Stimulated activated CD4-positive, alpha-beta T cell treated with anti-CD3 and anti-CD28 coated beads, Interleukin-12 subunit alpha, Interleukin-12 subunit beta, amount 100 ng/mL, for 48 hours (primary cell): ENCODE results near the gene CGNL1.

Source experiments
- DNase-seq, 3 donors: peaks; one replicate each; pipeline ENCODE4 v3.0.0-alpha.2; 2020; ENCODE audit warnings: low read depth in 2 of 3, low spot score in 1 of 3

Gene CGNL1

GRCh38 chr15:57386976-57387375 is 10.7 kb downstream of the CGNL1 start:
- DNase-seq: no peak

- no peak for DNase-seq
These were observed 11.3 kb downstream of the CGNL1 start for GRCh38 chr15:57387564-57388076.

- DNase-seq: no peak
These were observed 12.2 kb downstream of the CGNL1 start for GRCh38 chr15:57388464-57388863.

- no peak for DNase-seq
These were observed 13.7 kb downstream of the CGNL1 start for GRCh38 chr15:57389991-57390390.

- no peak for DNase-seq
These were observed 14.3 kb downstream of the CGNL1 start for GRCh38 chr15:57390583-57390982.

- DNase-seq: no peak
These were observed 15.2 kb downstream of the CGNL1 start for GRCh38 chr15:57391537-57391936.

GRCh38 chr15:57393061-57393460 is 16.8 kb downstream of the CGNL1 start:
- no peak for DNase-seq

GRCh38 chr15:57395292-57395691 is 19.0 kb downstream of the CGNL1 start:
- DNase-seq: no peak

GRCh38 chr15:57398336-57398735 is 22.0 kb downstream of the CGNL1 start:
- no peak for DNase-seq

GRCh38 chr15:57401546-57401945 is 25.2 kb downstream of the CGNL1 start:
- DNase-seq: no peak

- DNase-seq: no peak
These were observed 26.7 kb downstream of the CGNL1 start for GRCh38 chr15:57403017-57403416.

GRCh38 chr15:57403566-57404325 is 27.4 kb downstream of the CGNL1 start:
- no peak for DNase-seq

GRCh38 chr15:57405133-57405532 is 28.8 kb downstream of the CGNL1 start:
- DNase-seq: no peak

GRCh38 chr15:57406062-57406772 is 29.9 kb downstream of the CGNL1 start:
- DNase-seq: no peak

- no peak for DNase-seq
These were observed 34.1 kb downstream of the CGNL1 start for GRCh38 chr15:57410373-57410772.

- DNase-seq: no peak
These were observed 35.9 kb downstream of the CGNL1 start for GRCh38 chr15:57411945-57412768.

GRCh38 chr15:57415602-57416001 is 39.3 kb downstream of the CGNL1 start:
- no peak for DNase-seq

- DNase-seq: no peak
These were observed 42.3 kb downstream of the CGNL1 start for GRCh38 chr15:57418635-57419034.

- no peak for DNase-seq
These were observed 43.0 kb downstream of the CGNL1 start for GRCh38 chr15:57419335-57419734.

- DNase-seq: no peak
These were observed 44.8 kb downstream of the CGNL1 start for GRCh38 chr15:57421110-57421509.

- DNase-seq: no peak
These were observed 45.2 kb downstream of the CGNL1 start for GRCh38 chr15:57421551-57421950.
